ENCODE data around the gene VN1R4. TPM values are rescaled to one million over a fixed set of nuclear protein-coding genes. Genes with fewer than 3 reads are reported as not detected.
"Not testable (repeated sequence)": the region's sequence is repeated elsewhere in the genome, so short reads cannot be mapped to it uniquely, and the experiment has no call there.

Gene VN1R4
- total RNA-seq, 1 experiment from 2014 or later, result not detected

- Histone ChIP-seq H3K9me3 (peaks cover 34% of the 10 kb centered on the region), H3K36me3 (no peaks in the 10 kb centered on the region)
- no peak for DNase-seq
Observed at GRCh38 chr19:53237114-53237777, 30.3 kb downstream of the VN1R4 start.

GRCh38 chr19:53224606-53225005 is 42.9 kb downstream of the VN1R4 start:
- no peaks in the 10 kb centered on the region for H3K36me3 ChIP-seq
- H3K9me3 ChIP-seq, result peaks cover 6% of the 10 kb centered on the region; the same call in 1 of the 2 replicates
- DNase-seq, result no peak
- no peaks in the 10 kb centered on the region for H3K27me3 ChIP-seq
- no peak overlapping the region for H3K4me3 ChIP-seq

More at GRCh38 chr19:53237114-53237777, 30.3 kb downstream of the VN1R4 start:
- no peaks in the 10 kb centered on the region; the same call in 1 of the 2 replicates for H3K27me3 ChIP-seq
- H3K4me3 ChIP-seq, result no peak overlapping the region

GRCh38 chr19:53222716-53223115 is 44.8 kb downstream of the VN1R4 start:
- not testable (repeated sequence) for H3K4me3 ChIP-seq, H3K9me3 ChIP-seq, H3K27me3 ChIP-seq, DNase-seq, H3K36me3 ChIP-seq

Other genes with a start within 250 kb of the VN1R4 start
- not detected in 2 replicates for gene ERVV-2, start 223.0 kb downstream of the VN1R4 start, total RNA-seq (2014; rRNA removed; shearing (Covaris generic); ENCODE audit: low replicate concordance)
- 6.4 and 9.8 TPM in 2 replicates for gene ZNF160, start 164.3 kb downstream of the VN1R4 start, total RNA-seq (2014; rRNA removed; shearing (Covaris generic); ENCODE audit: low replicate concordance)
- gene ZNF415, start 134.8 kb downstream of the VN1R4 start, total RNA-seq (2014; rRNA removed; shearing (Covaris generic); ENCODE audit: low replicate concordance), result not detected in 2 replicates
- gene ZNF347, start 108.7 kb downstream of the VN1R4 start, total RNA-seq (2014; rRNA removed; shearing (Covaris generic); ENCODE audit: low replicate concordance), result 0.69 and 1.5 TPM in 2 replicates
- gene ZNF665, start 74.4 kb downstream of the VN1R4 start, total RNA-seq (2014; rRNA removed; shearing (Covaris generic); ENCODE audit: low replicate concordance), result not detected in 2 replicates
- gene ZNF677, start 12.8 kb downstream of the VN1R4 start, total RNA-seq (2014; rRNA removed; shearing (Covaris generic); ENCODE audit: low replicate concordance), result 0.59 and 4.7 TPM in 2 replicates
- not detected in 2 replicates for gene VN1R2, start 9.4 kb downstream of the VN1R4 start, total RNA-seq (2014; rRNA removed; shearing (Covaris generic); ENCODE audit: low replicate concordance)
- gene ZNF845, start 66.0 kb upstream of the VN1R4 start, total RNA-seq (2014; rRNA removed; shearing (Covaris generic); ENCODE audit: low replicate concordance), result 2.6 and 11.8 TPM in 2 replicates
- 1.1 and 2.7 TPM in 2 replicates for gene ZNF525, start 98.0 kb upstream of the VN1R4 start, total RNA-seq (2014; rRNA removed; shearing (Covaris generic); ENCODE audit: low replicate concordance)
- gene ZNF765, start 127.4 kb upstream of the VN1R4 start, total RNA-seq (2014; rRNA removed; shearing (Covaris generic); ENCODE audit: low replicate concordance), result 6.9 and 11.8 TPM in 2 replicates
- 9.7 and 14.4 TPM in 2 replicates for gene ZNF761, start 164.3 kb upstream of the VN1R4 start, total RNA-seq (2014; rRNA removed; shearing (Covaris generic); ENCODE audit: low replicate concordance)
- not detected in 2 replicates for gene ZNF813, start 200.0 kb upstream of the VN1R4 start, total RNA-seq (2014; rRNA removed; shearing (Covaris generic); ENCODE audit: low replicate concordance)